GM12892 (cell line): ENCODE measurements around the gene MFSD6.

Experiments used
- POLR2A ChIP-seq: IDR thresholded peaks from 2 replicates; pipeline ENCODE4 v1.6.1; 2011; ENCODE audit warnings: low read depth, low read length, control low read depth
- POLR2AphosphoS5 ChIP-seq: IDR thresholded peaks from 2 replicates; pipeline ENCODE4 v1.6.1; 2011; ENCODE audit warnings: low read depth, low read length, control low read depth

GRCh38 chr2:190507135-190507534 lies 99.0 kb downstream of the MFSD6 start:
- TF ChIP-seq POLR2AphosphoS5 (no peak), POLR2A (no peak)
